A673 (cell line): Measurements from ENCODE around the gene SLAMF8. TPM values are rescaled to one million over a fixed set of nuclear protein-coding genes. Genes with fewer than 3 reads are reported as not detected.

Experiments
- BruUV-seq: library from RNA; stranded (reverse); fragments of 400-500 nt; replicated peaks from 2 replicates; lab custom pipeline; 2021; lab: Mats Ljungman, UMichigan
- CTCF ChIA-PET: fragments of 300-600 bp; sonication (Branson Sonifier 250); formaldehyde crosslinking; loops from one replicate; lab custom pipeline; 2022; ENCODE audit warnings: antibody characterized with exemption; lab: Charles Lee
- POLR2A ChIA-PET: fragments of 300-600 bp; sonication (Branson Sonifier 250); formaldehyde crosslinking; loops from one replicate; lab custom pipeline; 2022; ENCODE audit warnings: antibody characterized with exemption; ENCODE audit not compliant: low non-redundant PET; lab: Charles Lee
- DNase-seq: peaks from one replicate; pipeline ENCODE4 v3.0.0-alpha.2; 2015; ENCODE audit warnings: low spot score
- H3K27ac ChIP-seq: fragments of 200-600 bp; sonication (generic); 2 replicates; pipeline ENCODE4 v1.5.1; 2016; ENCODE audit warnings: mixed run types, low read depth, mild to moderate bottlenecking, mixed read lengths, antibody characterized with exemption, low read length; ENCODE audit not compliant: poor library complexity, severe bottlenecking
- H3K27me3 ChIP-seq: fragments of 200-600 bp; sonication (generic); replicated peaks from 2 replicates; pipeline ENCODE4 v1.6.1; 2017; ENCODE audit warnings: mixed run types, low read depth, mild to moderate bottlenecking, mixed read lengths, antibody characterized with exemption, low read length; ENCODE audit not compliant: insufficient read depth, poor library complexity
- H3K36me3 ChIP-seq: fragments of 200-600 bp; sonication (generic); 2 replicates; pipeline ENCODE4 v1.6.1; 2016; ENCODE audit warnings: mixed run types, mild to moderate bottlenecking, mixed read lengths, antibody characterized with exemption, low read length; ENCODE audit not compliant: insufficient read depth, poor library complexity, severe bottlenecking
- H3K4me1 ChIP-seq: fragments of 200-600 bp; sonication (generic); 2 replicates; pipeline ENCODE4 v1.6.1; 2017; ENCODE audit warnings: mixed run types, mild to moderate bottlenecking, mixed read lengths, antibody characterized with exemption, low read length; ENCODE audit not compliant: insufficient read depth, poor library complexity, severe bottlenecking
- H3K4me3 ChIP-seq: fragments of 200-600 bp; sonication (generic); 2 replicates; pipeline ENCODE4 v1.5.1; 2016; ENCODE audit warnings: low read depth, mixed run types, mild to moderate bottlenecking, mixed read lengths, low read length; ENCODE audit not compliant: poor library complexity, severe bottlenecking
- H3K9me3 ChIP-seq: fragments of 200-600 bp; sonication (generic); 2 replicates; pipeline ENCODE4 v1.6.1; 2016; ENCODE audit warnings: mixed run types, low read depth, mild to moderate bottlenecking, mixed read lengths, antibody characterized with exemption, low read length; ENCODE audit not compliant: poor library complexity, severe bottlenecking
- EZH2 ChIP-seq: fragments of 200-600 bp; sonication (generic); IDR thresholded peaks from 2 replicates; pipeline ENCODE4 v1.6.1; 2017; ENCODE audit warnings: borderline replicate concordance, low read depth, mild to moderate bottlenecking, mixed read lengths, antibody characterized with exemption, low read length; ENCODE audit not compliant: poor library complexity, severe bottlenecking
- intact Hi-C: fragments of 100-400 bp; cut with micrococcal nuclease; formaldehyde crosslinking; loops from one replicate; pipeline ENCODE4 v1.10.0; 2022; ENCODE audit not compliant: unreplicated experiment
- total RNA-seq: library from RNA; stranded (reverse); gene quantifications from 2 replicates; pipeline ENCODE4 v1.2.3, GENCODE V29; 2021
- TF ChIP-seq, protein P1 (sequence below): fragments of 300-800, 200-600 bp; sonication (generic); conservative IDR thresholded peaks from 2 replicates; pipeline ENCODE4 v1.5.1; 2017; ENCODE audit warnings: low read depth, mild to moderate bottlenecking, antibody characterized with exemption, low read length, moderate library complexity, mixed read lengths

The SLAMF8 gene
- total RNA-seq, 1 experiment from 2014 or later: not detected

DNA sequence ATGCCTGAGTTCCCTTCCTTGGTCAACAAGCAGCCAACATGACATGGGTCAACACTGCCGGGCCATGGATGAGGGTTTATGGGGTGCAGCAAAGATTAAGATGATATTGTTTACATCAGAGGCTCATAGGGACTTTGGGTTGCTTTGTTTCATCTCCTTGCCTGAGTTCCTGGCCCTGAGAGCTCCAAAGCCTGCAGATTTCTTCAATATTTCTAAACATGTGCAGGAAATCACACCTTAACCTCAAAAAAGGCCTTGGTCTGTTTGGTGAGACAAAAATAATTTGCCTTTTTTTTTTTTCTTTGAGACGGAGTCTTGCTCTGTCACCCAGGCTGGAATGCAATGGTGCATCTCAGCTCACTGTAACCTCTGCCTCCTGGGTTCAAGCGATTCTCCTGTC lies 876 bp downstream of the SLAMF8 start:
- Histone ChIP-seq H3K36me3 (no peaks in the 10 kb centered on the region), H3K9me3 (no peaks in the 10 kb centered on the region), H3K27me3 (no peaks in the 10 kb centered on the region), H3K4me1 (peaks cover 26% of the 10 kb centered on the region), H3K4me3 (no peak overlapping the region), H3K27ac (no peak overlapping the region)
- CTCF ChIA-PET: no interaction called here
- no peak for DNase-seq
- TF ChIP-seq EZH2: no peak
- TF ChIP-seq, protein P1, sequence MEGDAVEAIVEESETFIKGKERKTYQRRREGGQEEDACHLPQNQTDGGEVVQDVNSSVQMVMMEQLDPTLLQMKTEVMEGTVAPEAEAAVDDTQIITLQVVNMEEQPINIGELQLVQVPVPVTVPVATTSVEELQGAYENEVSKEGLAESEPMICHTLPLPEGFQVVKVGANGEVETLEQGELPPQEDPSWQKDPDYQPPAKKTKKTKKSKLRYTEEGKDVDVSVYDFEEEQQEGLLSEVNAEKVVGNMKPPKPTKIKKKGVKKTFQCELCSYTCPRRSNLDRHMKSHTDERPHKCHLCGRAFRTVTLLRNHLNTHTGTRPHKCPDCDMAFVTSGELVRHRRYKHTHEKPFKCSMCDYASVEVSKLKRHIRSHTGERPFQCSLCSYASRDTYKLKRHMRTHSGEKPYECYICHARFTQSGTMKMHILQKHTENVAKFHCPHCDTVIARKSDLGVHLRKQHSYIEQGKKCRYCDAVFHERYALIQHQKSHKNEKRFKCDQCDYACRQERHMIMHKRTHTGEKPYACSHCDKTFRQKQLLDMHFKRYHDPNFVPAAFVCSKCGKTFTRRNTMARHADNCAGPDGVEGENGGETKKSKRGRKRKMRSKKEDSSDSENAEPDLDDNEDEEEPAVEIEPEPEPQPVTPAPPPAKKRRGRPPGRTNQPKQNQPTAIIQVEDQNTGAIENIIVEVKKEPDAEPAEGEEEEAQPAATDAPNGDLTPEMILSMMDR: no peak
- no TSS peak for BruUV-seq
- POLR2A ChIA-PET: no interaction called here
- intact Hi-C loops: no loop called here

DNA sequence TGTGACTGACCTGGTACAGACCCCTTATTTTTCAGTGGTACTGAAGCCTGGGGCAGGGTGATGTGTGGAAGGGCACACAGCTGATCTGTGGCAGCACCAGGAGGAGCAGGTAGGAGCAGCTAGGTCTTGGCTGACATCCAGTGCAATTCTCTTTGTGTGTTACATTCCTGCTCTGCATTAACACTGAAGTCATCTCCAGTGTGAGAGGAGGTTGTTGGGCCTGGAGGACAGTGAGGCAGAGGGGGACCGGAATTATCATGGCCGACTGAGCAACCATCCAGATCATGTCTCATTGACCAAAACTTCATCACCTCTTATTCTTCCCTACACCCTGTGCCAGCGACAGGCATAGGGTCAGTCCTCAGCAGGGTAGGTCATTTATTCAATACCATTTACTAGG lies 1.5 kb downstream of the SLAMF8 start:
- Histone ChIP-seq H3K4me1 (peaks cover 24% of the 10 kb centered on the region), H3K27ac (no peak overlapping the region), H3K4me3 (no peak overlapping the region), H3K9me3 (no peaks in the 10 kb centered on the region), H3K27me3 (no peaks in the 10 kb centered on the region), H3K36me3 (no peaks in the 10 kb centered on the region)
- CTCF ChIA-PET: no interaction called here
- intact Hi-C loops: no loop called here
- no peak for DNase-seq
- POLR2A ChIA-PET: no interaction called here
- no peak for TF ChIP-seq EZH2
- no TSS peak for BruUV-seq

DNA sequence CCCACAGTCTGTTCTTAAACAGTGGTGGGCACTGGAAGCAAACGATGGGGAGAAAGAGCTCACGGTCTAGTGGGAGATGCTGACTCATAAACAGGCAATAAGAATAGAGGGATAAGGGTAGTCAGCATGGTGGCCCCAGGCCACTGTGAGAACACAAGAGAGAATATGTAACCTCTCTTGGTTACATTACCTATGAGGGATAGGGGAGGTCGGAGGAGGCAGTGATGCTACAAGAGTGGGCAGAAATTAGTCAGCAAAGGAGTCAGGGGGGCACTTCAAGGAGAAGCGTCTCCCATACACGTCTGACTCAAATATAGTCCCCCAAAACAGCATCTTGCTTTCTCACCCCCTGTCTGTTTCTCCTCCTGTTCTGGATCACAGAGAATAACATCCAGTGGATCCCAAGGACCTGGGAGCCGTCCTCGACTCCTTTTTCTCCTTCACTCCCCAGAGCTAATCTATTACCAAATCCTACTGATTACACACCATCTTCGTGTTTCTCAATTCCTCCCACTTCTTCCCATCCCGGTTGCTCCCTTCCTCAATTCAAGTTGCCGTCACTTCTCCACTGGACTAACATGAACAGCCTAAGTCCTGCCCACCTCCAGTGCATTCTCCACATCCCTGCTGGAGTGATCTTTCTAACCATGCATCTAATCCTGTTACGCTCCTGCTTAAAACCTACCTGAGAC lies 2.1 kb downstream of the SLAMF8 start:
- H3K9me3 ChIP-seq: no peaks in the 10 kb centered on the region
- TF ChIP-seq EZH2: no peak
- TF ChIP-seq, protein P1: no peak
- ChIA-PET POLR2A (no interaction called here), CTCF (no interaction called here)
- H3K27me3 ChIP-seq: no peaks in the 10 kb centered on the region
- DNase-seq: no peak
- H3K27ac ChIP-seq: no peak overlapping the region
- no peaks in the 10 kb centered on the region for H3K36me3 ChIP-seq
- H3K4me1 ChIP-seq: peaks cover 19% of the 10 kb centered on the region
- intact Hi-C loops: no loop called here
- no TSS peak for BruUV-seq
- no peak overlapping the region for H3K4me3 ChIP-seq

DNA sequence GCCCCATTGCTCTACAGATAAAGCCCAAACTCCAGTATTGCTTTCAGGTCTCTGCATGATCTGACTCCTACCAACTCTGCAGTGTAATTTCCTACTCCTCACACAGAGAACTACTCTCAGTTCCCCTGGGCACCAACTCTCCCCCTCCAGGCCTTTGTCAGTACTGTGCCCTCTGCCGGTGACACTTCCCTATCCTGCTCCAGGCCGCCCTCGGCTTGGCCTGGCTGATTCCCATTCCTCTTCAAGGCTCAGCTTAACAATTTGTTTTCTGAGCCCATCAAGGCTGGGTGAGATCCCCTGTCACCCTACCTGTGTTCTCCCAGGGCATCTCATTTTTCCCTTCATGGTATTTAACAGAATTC lies 2.6 kb downstream of the SLAMF8 start:
- Histone ChIP-seq H3K9me3 (no peaks in the 10 kb centered on the region), H3K27me3 (no peaks in the 10 kb centered on the region), H3K27ac (no peak overlapping the region), H3K36me3 (no peaks in the 10 kb centered on the region), H3K4me3 (no peak overlapping the region), H3K4me1 (peaks cover 19% of the 10 kb centered on the region)
- CTCF ChIA-PET: no interaction called here
- intact Hi-C loops: no loop called here
- TF ChIP-seq, protein P1: no peak
- TF ChIP-seq EZH2: no peak
- POLR2A ChIA-PET: no interaction called here
- no TSS peak for BruUV-seq
- DNase-seq: no peak
